ENCODE results near the gene FABP1.

FABP1 gene

DNA sequence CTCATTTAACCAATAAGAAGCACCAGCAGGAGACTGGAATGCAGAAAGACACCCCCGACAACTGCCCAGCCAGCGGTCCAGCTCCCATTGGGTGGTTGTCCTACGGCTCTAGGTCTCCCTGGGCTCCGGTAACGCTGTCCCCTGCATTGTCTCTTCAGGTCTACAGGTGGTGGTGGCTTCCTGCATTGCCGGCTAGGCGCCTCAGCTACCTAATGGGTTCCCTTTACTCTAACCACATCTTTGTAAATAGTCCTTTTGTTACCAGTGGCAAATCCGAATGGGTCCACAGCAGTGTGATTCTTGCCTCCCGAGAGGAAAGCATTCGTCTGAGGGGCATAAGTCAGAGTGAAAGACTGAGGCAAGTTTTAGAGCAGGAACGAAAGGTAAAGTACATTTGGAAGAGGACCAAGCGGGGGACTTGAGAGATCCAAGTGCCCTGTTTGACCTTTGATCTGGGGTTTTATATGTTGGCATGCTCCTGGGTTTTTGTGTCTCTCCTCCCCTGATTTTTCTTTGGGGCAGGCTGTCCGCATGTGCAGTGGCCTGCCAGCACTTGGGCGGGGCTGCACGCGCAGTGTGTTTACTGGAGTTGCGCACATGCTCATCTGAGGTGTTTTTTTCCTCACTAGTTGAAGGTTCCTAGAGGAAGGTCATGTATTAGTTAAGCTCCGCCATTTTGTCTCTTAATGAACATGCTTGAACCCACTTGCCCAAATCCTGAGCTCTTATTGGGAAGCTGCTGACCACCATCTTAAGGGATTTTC lies 11.0 kb downstream of the FABP1 start:
- DNase-seq, result no peak

DNA sequence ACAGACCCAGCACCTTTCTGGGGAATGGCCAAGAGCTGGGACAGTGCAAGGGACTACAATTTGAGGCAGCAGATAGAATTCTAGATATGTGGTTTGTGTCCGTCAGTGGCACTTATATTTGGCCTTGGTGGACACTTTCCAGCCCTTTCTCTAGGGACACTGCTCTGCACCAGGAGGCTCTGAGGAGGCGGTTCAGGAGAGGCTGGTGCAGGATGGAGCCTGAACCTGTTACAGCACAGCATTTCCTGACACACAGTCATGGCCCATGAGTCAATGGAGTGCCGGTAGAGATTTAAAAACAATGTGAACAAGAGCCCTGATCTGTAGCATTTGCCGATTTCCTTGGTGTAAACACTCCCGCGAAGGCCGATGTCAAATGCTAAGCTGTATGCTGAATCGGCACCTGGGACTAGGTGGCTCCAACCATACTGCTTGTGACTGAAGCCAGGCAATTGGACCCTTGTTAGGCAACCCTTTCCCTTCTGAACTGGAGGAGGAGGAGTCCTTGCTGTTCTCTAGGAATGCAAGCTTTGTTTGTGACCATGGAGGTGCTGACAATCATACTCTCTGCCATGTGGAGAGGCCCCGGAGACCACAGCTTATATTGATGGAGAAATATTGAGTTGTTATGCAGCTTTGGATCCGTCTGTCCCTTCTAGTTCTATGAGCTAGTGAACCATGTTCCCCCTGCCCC lies 11.9 kb downstream of the FABP1 start:
- H3K27ac ChIP-seq (ENCODE audit: insufficient read depth, low read length, poor library complexity, severe bottlenecking), result no peak overlapping the region
- no peaks in the 10 kb centered on the region for H3K4me1 ChIP-seq (ENCODE audit: control insufficient read depth, insufficient read depth, low read length, poor library complexity, severe bottlenecking)
- no peaks in the 10 kb centered on the region for H3K36me3 ChIP-seq (ENCODE audit: control insufficient read depth, insufficient read depth, low read length)
- DNase-seq, result no peak
- no peaks in the 10 kb centered on the region for H3K9me3 ChIP-seq (ENCODE audit: control insufficient read depth, low read length)
- no peaks in the 10 kb centered on the region for H3K27me3 ChIP-seq (replicated peaks; ENCODE audit: control insufficient read depth, insufficient read depth, low read length, poor library complexity, severe bottlenecking)
- H3K4me3 ChIP-seq (ENCODE audit: insufficient read depth, low read depth, low read length, poor library complexity, severe bottlenecking), result no peak overlapping the region

More for the DNA sequence above, 11.0 kb downstream of the FABP1 start:
- no peaks in the 10 kb centered on the region for H3K27me3 ChIP-seq (replicated peaks; ENCODE audit: control insufficient read depth, insufficient read depth, low read length, poor library complexity, severe bottlenecking)
- H3K4me1 ChIP-seq (ENCODE audit: control insufficient read depth, insufficient read depth, low read length, poor library complexity, severe bottlenecking), result no peaks in the 10 kb centered on the region
- H3K36me3 ChIP-seq (ENCODE audit: control insufficient read depth, insufficient read depth, low read length), result no peaks in the 10 kb centered on the region
- no peak overlapping the region for H3K27ac ChIP-seq (ENCODE audit: insufficient read depth, low read length, poor library complexity, severe bottlenecking)
- H3K9me3 ChIP-seq (ENCODE audit: control insufficient read depth, low read length), result no peaks in the 10 kb centered on the region
- H3K4me3 ChIP-seq (ENCODE audit: insufficient read depth, low read depth, low read length, poor library complexity, severe bottlenecking), result no peak overlapping the region

DNA sequence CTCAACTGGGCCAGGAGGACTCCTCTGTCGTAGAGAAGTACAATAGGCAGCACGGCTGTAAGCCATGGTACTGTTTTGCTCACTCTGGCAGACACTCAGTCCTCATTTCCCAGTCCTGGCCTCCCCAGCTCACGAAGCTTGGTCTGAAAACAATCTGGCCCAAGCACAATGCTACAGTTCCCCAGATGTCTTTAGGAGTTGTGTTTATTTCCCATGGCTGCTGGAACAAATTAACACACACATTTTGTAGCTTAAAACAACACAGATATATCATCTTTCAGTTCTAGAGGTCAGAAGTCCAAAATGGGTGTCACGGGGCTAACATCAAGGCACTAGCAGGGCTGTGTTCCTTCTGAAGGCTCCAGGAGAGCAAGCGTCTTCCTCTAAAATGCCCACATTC lies 13.0 kb downstream of the FABP1 start:
- no peak overlapping the region for H3K27ac ChIP-seq (ENCODE audit: insufficient read depth, low read length, poor library complexity, severe bottlenecking)
- DNase-seq, result no peak
- H3K36me3 ChIP-seq (ENCODE audit: control insufficient read depth, insufficient read depth, low read length), result no peaks in the 10 kb centered on the region
- no peaks in the 10 kb centered on the region for H3K9me3 ChIP-seq (ENCODE audit: control insufficient read depth, low read length)
- no peak overlapping the region for H3K4me3 ChIP-seq (ENCODE audit: insufficient read depth, low read depth, low read length, poor library complexity, severe bottlenecking)
- no peaks in the 10 kb centered on the region for H3K4me1 ChIP-seq (ENCODE audit: control insufficient read depth, insufficient read depth, low read length, poor library complexity, severe bottlenecking)
- no peaks in the 10 kb centered on the region for H3K27me3 ChIP-seq (replicated peaks; ENCODE audit: control insufficient read depth, insufficient read depth, low read length, poor library complexity, severe bottlenecking)

DNA sequence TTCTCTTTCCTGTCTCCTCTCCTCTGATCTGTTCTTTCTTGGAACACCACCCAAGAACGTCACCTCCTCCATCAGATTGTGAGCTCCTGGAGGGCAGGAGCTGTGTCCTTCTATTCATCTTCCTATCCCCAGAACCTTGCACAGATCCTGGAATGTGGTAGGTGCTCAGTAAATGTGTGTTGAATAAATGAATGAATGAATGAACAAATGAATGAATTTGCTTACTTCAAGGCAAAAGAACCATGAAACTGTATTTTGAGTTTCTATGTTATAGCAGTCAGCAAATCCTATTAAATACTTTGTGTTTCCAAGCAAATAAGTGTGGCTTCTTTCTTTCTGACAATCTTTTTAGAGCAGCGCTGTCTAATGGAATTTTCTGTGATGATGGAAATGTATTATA lies 14.8 kb downstream of the FABP1 start:
- H3K9me3 ChIP-seq (ENCODE audit: control insufficient read depth, low read length), result no peaks in the 10 kb centered on the region

DNA sequence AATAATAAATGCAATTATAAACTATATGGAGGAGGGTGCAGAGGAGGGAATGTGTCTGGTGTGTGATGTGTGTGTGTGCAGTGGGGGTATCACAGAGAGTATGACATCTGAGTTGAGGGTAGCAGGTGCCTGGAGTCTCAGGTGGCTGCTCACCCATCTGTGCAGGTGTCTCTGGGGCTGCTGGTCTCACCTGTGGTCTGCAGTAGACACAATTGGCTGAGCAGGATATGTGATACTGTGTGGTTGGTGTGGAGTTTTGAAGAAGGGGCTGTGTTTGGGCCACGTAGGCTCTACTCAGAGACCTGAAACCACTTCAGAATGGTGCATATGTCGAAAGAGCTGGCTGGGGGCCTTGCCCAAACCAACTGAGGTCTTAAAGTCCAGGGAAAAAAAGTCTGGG lies 17.0 kb downstream of the FABP1 start:
- Histone ChIP-seq H3K27me3 (replicated peaks; ENCODE audit: control insufficient read depth, insufficient read depth, low read length, poor library complexity, severe bottlenecking) (no peaks in the 10 kb centered on the region), H3K27ac (ENCODE audit: insufficient read depth, low read length, poor library complexity, severe bottlenecking) (no peak overlapping the region), H3K9me3 (ENCODE audit: control insufficient read depth, low read length) (no peaks in the 10 kb centered on the region), H3K4me3 (ENCODE audit: insufficient read depth, low read depth, low read length, poor library complexity, severe bottlenecking) (no peak overlapping the region), H3K4me1 (ENCODE audit: control insufficient read depth, insufficient read depth, low read length, poor library complexity, severe bottlenecking) (no peaks in the 10 kb centered on the region), H3K36me3 (ENCODE audit: control insufficient read depth, insufficient read depth, low read length) (no peaks in the 10 kb centered on the region)
- no peak for DNase-seq

More for the DNA sequence above, 14.8 kb downstream of the FABP1 start:
- no peak overlapping the region for H3K4me3 ChIP-seq (ENCODE audit: insufficient read depth, low read depth, low read length, poor library complexity, severe bottlenecking)
- no peak for DNase-seq
- no peaks in the 10 kb centered on the region for H3K4me1 ChIP-seq (ENCODE audit: control insufficient read depth, insufficient read depth, low read length, poor library complexity, severe bottlenecking)
- no peaks in the 10 kb centered on the region for H3K27me3 ChIP-seq (replicated peaks; ENCODE audit: control insufficient read depth, insufficient read depth, low read length, poor library complexity, severe bottlenecking)
- no peak overlapping the region for H3K27ac ChIP-seq (ENCODE audit: insufficient read depth, low read length, poor library complexity, severe bottlenecking)
- H3K36me3 ChIP-seq (ENCODE audit: control insufficient read depth, insufficient read depth, low read length), result no peaks in the 10 kb centered on the region

DNA sequence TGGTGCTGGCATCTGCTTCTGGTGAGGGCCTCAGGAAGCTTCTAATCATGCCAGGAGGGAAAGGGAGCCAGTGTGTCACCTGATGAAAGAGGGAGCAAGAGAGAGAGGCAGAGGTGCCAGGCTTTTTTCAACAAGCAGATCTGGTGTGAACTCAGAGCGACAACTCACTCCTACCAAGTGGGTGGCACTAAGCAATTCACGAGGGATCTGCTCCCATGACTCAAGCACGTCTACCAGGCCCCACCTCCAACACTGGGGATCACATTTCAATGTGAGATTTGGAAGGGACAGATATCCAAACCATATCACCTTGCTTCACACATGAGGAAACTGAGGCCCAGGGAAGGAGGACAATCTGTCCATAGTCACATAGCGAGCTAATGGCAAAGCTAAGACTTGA lies 19.1 kb downstream of the FABP1 start:
- Histone ChIP-seq H3K27ac (ENCODE audit: insufficient read depth, low read length, poor library complexity, severe bottlenecking) (no peak overlapping the region), H3K36me3 (ENCODE audit: control insufficient read depth, insufficient read depth, low read length) (no peaks in the 10 kb centered on the region), H3K4me3 (ENCODE audit: insufficient read depth, low read depth, low read length, poor library complexity, severe bottlenecking) (no peak overlapping the region), H3K9me3 (ENCODE audit: control insufficient read depth, low read length) (no peaks in the 10 kb centered on the region), H3K27me3 (replicated peaks; ENCODE audit: control insufficient read depth, insufficient read depth, low read length, poor library complexity, severe bottlenecking) (no peaks in the 10 kb centered on the region), H3K4me1 (ENCODE audit: control insufficient read depth, insufficient read depth, low read length, poor library complexity, severe bottlenecking) (no peaks in the 10 kb centered on the region)
- no peak for DNase-seq

DNA sequence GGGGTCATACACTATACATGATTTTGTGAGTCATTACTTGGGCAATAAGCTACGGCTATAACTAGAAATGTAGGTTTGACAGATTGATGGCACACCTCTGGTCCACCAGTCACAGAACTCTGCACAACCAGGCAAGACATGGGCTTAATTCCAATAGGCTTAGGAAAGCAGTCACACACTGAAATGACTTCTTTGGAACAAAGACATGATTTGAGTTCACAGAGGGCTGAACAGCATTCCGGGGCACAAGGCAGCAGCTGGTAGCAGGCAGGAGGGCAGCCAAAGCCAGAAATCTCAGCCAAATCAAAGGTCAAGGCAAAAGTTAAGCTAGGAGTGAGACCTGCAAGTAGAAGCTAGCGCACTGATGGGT lies 27.4 kb downstream of the FABP1 start:
- no peak overlapping the region for H3K4me3 ChIP-seq (ENCODE audit: insufficient read depth, low read depth, low read length, poor library complexity, severe bottlenecking)

DNA sequence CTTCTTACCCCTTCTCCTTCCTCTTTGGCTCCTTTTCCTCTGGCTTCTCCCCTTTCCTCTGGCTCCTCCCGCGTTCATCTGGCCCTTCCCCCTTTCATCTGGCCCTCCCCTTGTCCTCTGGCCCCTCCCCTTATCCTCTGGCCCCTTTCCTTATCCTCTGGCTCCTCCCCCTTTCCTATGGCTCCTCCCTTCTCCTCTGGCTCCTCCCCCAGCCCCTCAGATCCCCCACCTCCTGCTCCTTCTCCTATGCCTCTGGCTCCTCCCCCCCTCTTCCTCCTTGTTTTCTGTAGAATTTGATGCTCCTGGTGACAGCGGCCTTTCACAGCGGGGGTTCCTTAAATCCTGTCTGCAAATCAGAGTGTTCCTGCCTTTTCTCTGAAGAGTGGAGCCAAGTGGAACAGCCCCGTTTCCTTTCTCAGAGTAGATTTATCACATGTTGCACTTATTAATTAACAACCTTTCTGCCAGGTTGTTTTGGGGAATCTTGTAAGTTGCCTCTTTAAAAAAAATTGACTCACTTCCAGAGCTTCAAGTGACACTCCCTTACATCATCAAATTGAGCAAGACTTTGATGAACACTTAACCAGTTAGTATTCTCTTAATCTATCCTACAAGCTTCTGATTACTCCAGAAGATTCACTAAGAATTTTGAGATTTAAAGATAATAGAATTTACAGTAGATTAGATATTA lies 27.9 kb downstream of the FABP1 start:
- Histone ChIP-seq H3K4me1 (ENCODE audit: control insufficient read depth, insufficient read depth, low read length, poor library complexity, severe bottlenecking) (no peaks in the 10 kb centered on the region), H3K27me3 (replicated peaks; ENCODE audit: control insufficient read depth, insufficient read depth, low read length, poor library complexity, severe bottlenecking) (no peaks in the 10 kb centered on the region), H3K9me3 (ENCODE audit: control insufficient read depth, low read length) (no peaks in the 10 kb centered on the region), H3K4me3 (ENCODE audit: insufficient read depth, low read depth, low read length, poor library complexity, severe bottlenecking) (no peak overlapping the region), H3K27ac (ENCODE audit: insufficient read depth, low read length, poor library complexity, severe bottlenecking) (no peak overlapping the region), H3K36me3 (ENCODE audit: control insufficient read depth, insufficient read depth, low read length) (no peaks in the 10 kb centered on the region)
- no peak for DNase-seq

More for the DNA sequence above, 27.4 kb downstream of the FABP1 start:
- no peak for DNase-seq
- Histone ChIP-seq H3K36me3 (ENCODE audit: control insufficient read depth, insufficient read depth, low read length) (no peaks in the 10 kb centered on the region), H3K4me1 (ENCODE audit: control insufficient read depth, insufficient read depth, low read length, poor library complexity, severe bottlenecking) (no peaks in the 10 kb centered on the region), H3K27me3 (replicated peaks; ENCODE audit: control insufficient read depth, insufficient read depth, low read length, poor library complexity, severe bottlenecking) (no peaks in the 10 kb centered on the region), H3K27ac (ENCODE audit: insufficient read depth, low read length, poor library complexity, severe bottlenecking) (no peak overlapping the region), H3K9me3 (ENCODE audit: control insufficient read depth, low read length) (no peaks in the 10 kb centered on the region)

DNA sequence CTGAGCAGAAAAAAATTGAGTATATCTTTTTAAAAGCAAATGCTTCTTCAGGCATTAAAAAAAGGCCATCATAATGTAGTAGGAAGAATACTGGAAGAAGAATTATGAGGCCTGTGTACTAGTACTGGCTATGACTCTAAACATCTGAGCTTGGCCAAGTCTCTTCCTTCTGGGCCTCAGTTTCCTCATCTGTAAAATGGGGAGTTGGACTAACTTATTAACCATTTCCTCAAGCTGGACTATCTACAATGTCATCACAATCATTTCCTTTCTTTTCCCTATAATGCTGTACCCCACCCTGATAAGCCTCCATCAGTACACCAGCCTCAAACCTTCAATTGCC lies 29.3 kb downstream of the FABP1 start:
- Histone ChIP-seq H3K27me3 (replicated peaks; ENCODE audit: control insufficient read depth, insufficient read depth, low read length, poor library complexity, severe bottlenecking) (no peaks in the 10 kb centered on the region), H3K4me1 (ENCODE audit: control insufficient read depth, insufficient read depth, low read length, poor library complexity, severe bottlenecking) (no peaks in the 10 kb centered on the region), H3K27ac (ENCODE audit: insufficient read depth, low read length, poor library complexity, severe bottlenecking) (no peak overlapping the region), H3K4me3 (ENCODE audit: insufficient read depth, low read depth, low read length, poor library complexity, severe bottlenecking) (no peak overlapping the region), H3K9me3 (ENCODE audit: control insufficient read depth, low read length) (no peaks in the 10 kb centered on the region), H3K36me3 (ENCODE audit: control insufficient read depth, insufficient read depth, low read length) (no peaks in the 10 kb centered on the region)
- DNase-seq, result no peak

DNA sequence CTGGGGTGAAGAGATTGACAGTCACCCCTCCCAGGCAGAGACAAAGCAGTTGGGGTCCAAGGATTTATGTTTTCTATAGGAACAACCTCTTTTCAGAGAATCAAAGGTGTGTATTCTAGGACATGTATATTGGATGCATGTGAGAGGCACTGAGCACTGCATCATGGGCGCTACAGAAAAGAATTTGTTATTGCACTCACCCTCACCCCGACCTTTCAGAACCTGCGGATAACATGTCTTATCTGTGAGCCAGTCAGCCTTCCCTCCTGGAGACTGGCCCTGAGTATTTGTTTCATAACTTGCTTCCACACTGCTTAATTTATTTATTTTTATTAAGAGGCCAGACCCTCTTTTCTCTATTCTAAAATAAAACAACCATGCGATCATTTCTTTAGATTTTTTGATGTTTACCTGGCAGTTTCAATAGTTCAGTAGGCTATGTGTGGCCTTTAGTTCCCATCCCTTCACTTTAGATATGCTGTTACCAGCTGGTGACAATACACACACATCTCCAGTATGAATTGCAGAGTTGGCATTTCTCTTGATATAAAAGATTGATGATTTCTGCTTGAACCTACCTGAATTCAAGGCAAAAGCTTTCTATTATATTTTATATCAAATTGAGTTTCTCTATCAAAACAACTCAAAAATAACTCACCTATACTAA lies 29.8 kb downstream of the FABP1 start:
- no peaks in the 10 kb centered on the region for H3K36me3 ChIP-seq (ENCODE audit: control insufficient read depth, insufficient read depth, low read length)
- H3K27ac ChIP-seq (ENCODE audit: insufficient read depth, low read length, poor library complexity, severe bottlenecking), result no peak overlapping the region
- no peak for DNase-seq

More for the DNA sequence above, 29.8 kb downstream of the FABP1 start:
- Histone ChIP-seq H3K9me3 (ENCODE audit: control insufficient read depth, low read length) (no peaks in the 10 kb centered on the region), H3K4me3 (ENCODE audit: insufficient read depth, low read depth, low read length, poor library complexity, severe bottlenecking) (no peak overlapping the region), H3K4me1 (ENCODE audit: control insufficient read depth, insufficient read depth, low read length, poor library complexity, severe bottlenecking) (no peaks in the 10 kb centered on the region), H3K27me3 (replicated peaks; ENCODE audit: control insufficient read depth, insufficient read depth, low read length, poor library complexity, severe bottlenecking) (no peaks in the 10 kb centered on the region)
